SU-DHL-6 (cell line): ENCODE data around the gene XRN2.

Experiments
- H2AFZ ChIP-seq: fragments of 200-600 bp; sonication (generic); 2 replicates; pipeline ENCODE4 v1.6.1; 2014; ENCODE audit warnings: low read depth, mild to moderate bottlenecking, moderate library complexity, mixed read lengths, antibody characterized with exemption, low read length; ENCODE audit not compliant: severe bottlenecking
- H3F3A ChIP-seq: fragments of 200-600 bp; shearing (Covaris generic); 2 replicates; pipeline ENCODE4 v1.6.0; 2016; ENCODE audit warnings: antibody characterized with exemption, mild to moderate bottlenecking; ENCODE audit not compliant: insufficient read depth
- H3K27ac ChIP-seq: fragments of 200-600 bp; sonication (generic); 2 replicates; pipeline ENCODE4 v1.5.1; 2016; ENCODE audit warnings: low read depth, mild to moderate bottlenecking, low read length, moderate library complexity, mixed read lengths
- H3K27me3 ChIP-seq: fragments of 200-600 bp; sonication (generic), shearing (Covaris generic); 2 replicates; pipeline ENCODE4 v1.6.0; 2014; ENCODE audit warnings: mild to moderate bottlenecking, low read length
- H3K36me3 ChIP-seq: fragments of 200-600 bp; sonication (generic); 2 replicates; pipeline ENCODE4 v1.6.1; 2014; ENCODE audit warnings: mild to moderate bottlenecking, low read length, mixed read lengths
- H3K4me2 ChIP-seq: fragments of 300-600, 200-600 bp; shearing (Covaris generic), sonication (generic); 2 replicates; pipeline ENCODE4 v1.6.0; 2014; ENCODE audit warnings: low read length, low read depth, mild to moderate bottlenecking; ENCODE audit not compliant: poor library complexity, severe bottlenecking
- H3K4me3 ChIP-seq: fragments of 200-600 bp; sonication (generic); 2 replicates; pipeline ENCODE4 v1.5.1; 2014; ENCODE audit warnings: antibody characterized with exemption, low read length, mild to moderate bottlenecking, mixed read lengths; ENCODE audit not compliant: insufficient read depth, poor library complexity, severe bottlenecking
- H3K79me2 ChIP-seq: fragments of 200-600 bp; sonication (generic); 2 replicates; pipeline ENCODE4 v1.6.1; 2014; ENCODE audit warnings: mild to moderate bottlenecking, low read length, moderate library complexity; ENCODE audit not compliant: insufficient read depth
- H3K9ac ChIP-seq: fragments of 200-600 bp; sonication (generic); 2 replicates; pipeline ENCODE4 v1.7.0; 2014; ENCODE audit warnings: mild to moderate bottlenecking, low read length
- H3K9me2 ChIP-seq: fragments of 200-600 bp; sonication (generic); replicated peaks from 2 replicates; pipeline ENCODE4 v1.6.1; 2014; ENCODE audit warnings: low read length; ENCODE audit not compliant: insufficient read depth
- H3K9me3 ChIP-seq: fragments of 200-600 bp; sonication (generic); 2 replicates; pipeline ENCODE4 v1.6.1; 2014; ENCODE audit warnings: low read length, mixed read lengths; ENCODE audit not compliant: insufficient read depth
- H4K20me1 ChIP-seq: fragments of 200-600 bp; sonication (generic); 2 replicates; pipeline ENCODE4 v1.6.1; 2014; ENCODE audit warnings: low read depth, mild to moderate bottlenecking, antibody characterized with exemption, low read length, moderate library complexity, mixed read lengths
- CTCF ChIP-seq: fragments of 200-600 bp; sonication (generic); IDR thresholded peaks from one replicate; pipeline ENCODE4 v1.5.1; 2017; ENCODE audit warnings: antibody characterized with exemption, mild to moderate bottlenecking, low read length, moderate library complexity; ENCODE audit not compliant: insufficient read depth, poor library complexity, severe bottlenecking
- EZH2phosphoT487 ChIP-seq: fragments of 200-600 bp; sonication (generic), shearing (Covaris generic); conservative IDR thresholded peaks from 2 replicates; pipeline ENCODE4 v1.6.1; 2018; ENCODE audit warnings: mild to moderate bottlenecking, antibody characterized with exemption, low read length, moderate library complexity, mixed read lengths

The XRN2 gene

GRCh38 chr20:21303872-21304586 lies 898 bp downstream of the XRN2 start:
- H3F3A ChIP-seq = no peaks in the 10 kb centered on the region; the same call in 1 of the 2 replicates
- no peaks in the 10 kb centered on the region for H3K27me3 ChIP-seq
- TF ChIP-seq CTCF (no peak), EZH2phosphoT487 (no peak)
- H3K79me2 ChIP-seq = peaks cover 34% of the 10 kb centered on the region
- H3K27ac ChIP-seq = peak overlapping the region; percentile 72
- peak overlapping the region; percentile 98 for H3K4me2 ChIP-seq
- peak overlapping the region; percentile 80 for H3K4me3 ChIP-seq
- peaks cover 11% of the 10 kb centered on the region for H3K36me3 ChIP-seq
- 0 out of 2 replicates have a peak, but pooled peaks cover 3% of the 10 kb centered on the region for H3K9me3 ChIP-seq
- peak overlapping the region; percentile 80 for H2AFZ ChIP-seq
- H3K9me2 ChIP-seq = no peaks in the 10 kb centered on the region
- peaks cover 18% of the 10 kb centered on the region for H4K20me1 ChIP-seq
- H3K9ac ChIP-seq = peak overlapping the region; percentile 84

GRCh38 chr20:21308340-21308739 lies 5.2 kb downstream of the XRN2 start:
- Histone ChIP-seq H3K27ac (no peak overlapping the region), H3K9ac (no peak overlapping the region), H4K20me1 (peaks cover 35% of the 10 kb centered on the region), H3K4me3 (no peak overlapping the region), H3K36me3 (peaks cover 15% of the 10 kb centered on the region), H3K9me3 (0 out of 2 replicates have a peak, but pooled peaks cover 3% of the 10 kb centered on the region), H3K79me2 (peaks cover 75% of the 10 kb centered on the region), H3K27me3 (no peaks in the 10 kb centered on the region), H3F3A (no peaks in the 10 kb centered on the region; the same call in 1 of the 2 replicates), H2AFZ (no peak overlapping the region), H3K9me2 (no peaks in the 10 kb centered on the region), H3K4me2 (peak overlapping the region; percentile 16)
- no peak for TF ChIP-seq CTCF
- no peak for TF ChIP-seq EZH2phosphoT487

GRCh38 chr20:21309678-21310467 lies 6.7 kb downstream of the XRN2 start:
- no peak overlapping the region for H3K27ac ChIP-seq
- TF ChIP-seq EZH2phosphoT487 (no peak), CTCF (no peak)
- no peak overlapping the region for H3K9ac ChIP-seq
- H3K79me2 ChIP-seq = peaks cover 75% of the 10 kb centered on the region
- H3K36me3 ChIP-seq = peaks cover 15% of the 10 kb centered on the region
- H3K27me3 ChIP-seq = no peaks in the 10 kb centered on the region
- no peak overlapping the region for H2AFZ ChIP-seq
- 0 out of 2 replicates have a peak, but pooled peaks cover 3% of the 10 kb centered on the region for H3K9me3 ChIP-seq
- H3F3A ChIP-seq = no peaks in the 10 kb centered on the region; the same call in 1 of the 2 replicates
- H4K20me1 ChIP-seq = peaks cover 34% of the 10 kb centered on the region
- peak overlapping the region; percentile 16 for H3K4me2 ChIP-seq
- H3K9me2 ChIP-seq = no peaks in the 10 kb centered on the region
- no peak overlapping the region for H3K4me3 ChIP-seq
